NCI-H2107 (cell line): ENCODE results near the gene CTNND2.

Experiments used
- DNase-seq: peaks from one replicate; lab custom pipeline; 2025; lab: John Stamatoyannopoulos, UW

Gene CTNND2

DNA sequence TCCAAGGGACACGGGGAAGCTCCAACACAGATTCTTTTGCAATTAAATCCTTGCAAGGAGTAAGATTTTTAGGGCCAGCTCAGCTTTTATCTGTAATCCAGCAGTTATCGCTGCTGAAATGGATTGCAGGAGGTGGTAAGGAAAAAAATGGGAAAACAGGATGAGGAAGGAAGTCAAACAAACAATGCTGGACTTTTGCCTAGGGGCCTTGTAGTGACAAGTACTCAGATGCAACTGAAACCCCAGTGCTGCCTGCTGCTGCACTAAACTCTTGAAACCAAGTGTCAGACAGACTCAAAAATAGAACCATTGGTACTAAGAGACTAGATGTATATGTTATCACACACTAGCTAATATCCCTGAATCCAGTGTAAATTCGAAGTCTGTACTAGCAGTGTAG is 309.2 kb downstream of the CTNND2 start:
- no peak for DNase-seq

DNA sequence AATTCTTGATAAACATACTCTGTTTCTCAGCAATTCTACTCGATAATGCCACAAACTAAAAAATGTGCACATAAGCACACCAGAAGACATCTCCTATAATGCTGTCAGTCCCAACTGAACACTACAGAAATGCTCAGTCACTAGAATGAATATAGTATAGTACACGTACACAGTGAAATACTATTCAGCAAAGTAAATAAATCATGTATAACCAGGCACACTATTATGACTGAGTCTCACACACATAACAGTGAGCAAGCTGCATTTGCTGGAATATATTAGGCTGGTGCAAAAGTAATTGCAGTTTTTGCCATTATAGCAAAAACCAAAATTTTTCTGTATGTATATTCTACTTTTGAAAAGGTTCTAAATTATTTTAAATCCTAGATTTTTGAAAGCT is 310.2 kb downstream of the CTNND2 start:
- DNase-seq, result no peak

DNA sequence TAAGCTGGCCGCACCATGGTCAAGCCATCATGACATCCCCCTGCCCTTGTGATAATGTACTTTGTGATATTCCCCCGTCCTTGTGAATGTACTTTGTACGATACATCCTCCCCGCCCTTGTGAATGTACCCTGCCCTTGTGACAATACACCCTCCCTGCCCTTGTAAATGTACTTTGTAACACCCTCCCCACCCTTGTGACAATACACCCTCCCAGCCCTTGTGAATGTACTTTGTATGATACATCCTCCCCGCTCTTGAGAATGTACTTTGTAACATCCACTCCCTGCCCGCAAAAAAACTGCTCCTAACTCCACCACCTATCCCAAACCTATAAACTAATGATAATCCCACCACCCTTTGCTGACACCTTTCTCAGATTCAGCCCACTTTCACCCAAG is 313.8 kb downstream of the CTNND2 start:
- no peak for DNase-seq

DNA sequence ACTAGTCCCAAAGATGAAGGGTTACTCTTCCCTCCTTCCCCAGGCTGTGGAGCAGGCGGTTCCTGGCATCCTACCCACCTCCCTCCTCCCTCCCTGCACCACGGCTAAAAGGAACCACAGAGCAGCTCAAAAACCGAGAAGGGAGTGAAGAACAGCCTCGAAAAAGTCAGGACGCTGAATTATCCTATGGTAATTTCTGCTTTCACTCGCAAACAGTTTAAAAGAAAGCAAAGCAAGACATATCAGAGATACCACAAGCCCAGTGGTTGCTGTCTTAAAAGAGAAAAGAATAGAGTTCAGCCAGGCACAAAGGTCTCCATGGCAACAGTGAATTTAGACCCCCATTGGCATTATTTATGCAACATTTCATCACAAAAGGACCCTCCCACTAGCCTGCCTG is 315.4 kb downstream of the CTNND2 start:
- DNase-seq, result no peak

DNA sequence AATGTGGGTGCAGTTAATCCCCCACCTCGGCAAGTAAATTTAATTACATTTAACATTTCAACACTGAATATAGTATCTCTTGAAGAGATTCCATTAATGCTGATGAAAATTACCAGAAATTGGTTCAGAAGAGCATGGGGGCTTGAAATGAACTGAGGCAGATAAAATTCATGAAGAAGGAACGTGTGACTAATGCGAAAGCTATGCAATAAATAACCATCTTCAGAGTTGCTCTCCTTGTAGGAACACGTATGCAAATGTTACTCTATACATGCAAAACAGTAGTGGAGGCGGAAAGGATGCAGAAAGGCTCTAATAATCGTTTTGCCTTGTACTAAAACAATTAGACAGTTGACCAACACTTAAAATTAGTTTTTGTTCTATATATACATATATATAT is 320.2 kb downstream of the CTNND2 start:
- no peak for DNase-seq

DNA sequence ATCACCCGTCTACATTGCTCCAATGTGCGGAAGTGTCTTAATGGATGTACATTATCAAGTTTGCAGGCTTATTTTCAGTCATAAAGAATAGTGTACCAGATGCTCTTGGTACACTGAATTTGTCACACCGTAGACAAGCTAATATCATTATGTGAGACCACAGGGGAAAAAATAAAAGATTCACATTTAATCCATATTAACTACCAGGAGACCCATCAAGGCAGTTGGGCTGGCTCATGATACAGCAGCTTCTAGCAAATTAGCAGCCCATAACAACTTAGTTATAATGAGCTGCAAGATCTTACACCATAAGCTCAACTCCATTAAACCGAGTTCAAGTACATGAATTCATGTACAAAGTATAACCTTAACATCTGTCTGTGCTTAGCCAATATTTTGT is 324.9 kb downstream of the CTNND2 start:
- no peak for DNase-seq

DNA sequence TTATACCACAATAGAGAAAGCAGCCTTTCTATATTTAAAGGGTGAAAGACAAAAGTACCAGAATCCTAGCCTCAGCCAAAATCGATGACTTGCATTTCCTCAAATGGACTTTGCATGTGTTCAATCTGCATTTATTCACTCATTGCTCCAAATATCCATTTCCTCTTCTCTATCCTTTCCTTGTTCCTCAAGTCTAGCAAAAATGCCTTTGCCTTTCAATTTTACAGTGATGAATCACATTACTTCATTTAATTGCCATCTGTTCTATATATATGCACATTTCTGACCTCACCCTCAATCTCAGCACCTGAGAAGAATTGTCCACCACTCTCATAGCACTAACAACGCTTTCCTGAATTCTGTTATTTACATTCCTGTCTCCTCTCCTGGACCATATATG is 329.5 kb downstream of the CTNND2 start:
- no peak for DNase-seq

DNA sequence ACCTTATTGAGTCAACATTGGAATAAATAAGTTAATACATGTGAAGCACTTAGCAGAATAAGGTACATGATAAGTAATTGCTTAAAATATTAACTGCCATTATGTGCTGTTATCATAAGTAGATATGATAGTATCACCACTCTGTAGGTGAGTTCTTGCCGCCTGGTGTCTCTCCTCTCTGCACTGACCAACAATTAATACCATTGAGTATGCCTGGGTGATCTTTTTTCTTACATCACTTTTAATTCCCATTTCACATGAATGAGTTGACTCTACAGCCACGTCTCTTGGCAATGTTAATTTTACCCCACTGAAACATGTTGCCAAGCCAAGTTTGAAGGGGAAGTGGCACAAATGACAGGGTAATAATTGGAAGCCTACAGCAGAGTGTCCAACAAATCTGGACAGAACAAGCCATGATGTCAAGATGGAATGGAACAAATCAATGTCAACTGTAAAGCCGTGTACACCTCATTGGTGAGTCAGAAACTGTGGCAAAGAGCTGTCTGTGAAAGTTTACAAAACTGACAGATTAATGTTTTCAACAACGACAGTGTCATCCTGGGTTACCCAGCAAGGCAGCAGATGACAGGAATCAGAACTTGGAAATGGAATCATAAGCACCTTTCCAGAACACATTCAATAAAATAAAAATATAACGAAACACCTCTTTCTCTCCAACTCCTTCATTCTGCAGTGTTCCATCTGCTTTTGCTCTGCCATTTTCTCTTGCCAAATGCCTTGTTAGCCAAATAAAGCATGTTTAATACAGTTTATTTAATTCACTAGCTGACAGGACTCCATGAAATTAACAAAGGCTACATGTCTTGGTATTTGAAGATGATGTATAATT is 330.9 kb downstream of the CTNND2 start:
- DNase-seq, result no peak

DNA sequence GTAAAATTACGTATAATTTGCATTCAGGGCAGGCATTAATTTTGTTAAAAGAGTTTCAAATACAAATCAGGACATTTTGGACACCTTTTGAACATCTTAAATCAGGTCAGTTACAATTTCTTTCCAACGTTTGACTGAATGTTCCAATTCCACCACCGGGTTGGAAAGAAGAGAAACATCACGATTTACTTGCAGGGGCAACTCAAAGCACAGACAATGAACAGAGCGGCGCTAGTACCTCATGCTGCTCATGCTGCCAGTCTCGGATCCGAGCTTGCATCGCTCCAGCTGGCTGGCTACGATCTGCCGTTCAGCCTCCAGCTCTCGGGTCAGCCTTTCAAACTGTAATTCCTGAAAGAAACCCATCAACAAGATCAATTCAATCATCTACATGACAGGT is 339.5 kb downstream of the CTNND2 start:
- no peak for DNase-seq

DNA sequence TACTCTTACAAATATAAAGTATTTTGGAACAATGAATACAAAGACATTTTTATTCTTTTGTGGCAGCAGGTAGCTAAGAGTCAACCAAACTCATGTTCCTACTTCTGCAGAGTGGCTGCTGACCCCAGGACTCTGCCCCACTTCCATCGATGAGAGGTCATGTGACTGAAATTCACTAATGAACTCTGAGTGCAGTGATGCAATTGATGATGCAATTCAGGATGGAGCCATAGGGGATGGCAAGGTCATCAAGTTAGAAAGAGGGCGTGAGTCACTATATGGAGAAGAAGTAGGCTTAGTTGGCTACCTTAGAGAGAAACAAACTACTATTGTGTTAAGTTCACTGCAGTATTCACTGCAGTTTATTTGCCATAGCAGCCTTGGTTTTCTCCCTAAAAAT is 340.4 kb downstream of the CTNND2 start:
- no peak for DNase-seq

DNA sequence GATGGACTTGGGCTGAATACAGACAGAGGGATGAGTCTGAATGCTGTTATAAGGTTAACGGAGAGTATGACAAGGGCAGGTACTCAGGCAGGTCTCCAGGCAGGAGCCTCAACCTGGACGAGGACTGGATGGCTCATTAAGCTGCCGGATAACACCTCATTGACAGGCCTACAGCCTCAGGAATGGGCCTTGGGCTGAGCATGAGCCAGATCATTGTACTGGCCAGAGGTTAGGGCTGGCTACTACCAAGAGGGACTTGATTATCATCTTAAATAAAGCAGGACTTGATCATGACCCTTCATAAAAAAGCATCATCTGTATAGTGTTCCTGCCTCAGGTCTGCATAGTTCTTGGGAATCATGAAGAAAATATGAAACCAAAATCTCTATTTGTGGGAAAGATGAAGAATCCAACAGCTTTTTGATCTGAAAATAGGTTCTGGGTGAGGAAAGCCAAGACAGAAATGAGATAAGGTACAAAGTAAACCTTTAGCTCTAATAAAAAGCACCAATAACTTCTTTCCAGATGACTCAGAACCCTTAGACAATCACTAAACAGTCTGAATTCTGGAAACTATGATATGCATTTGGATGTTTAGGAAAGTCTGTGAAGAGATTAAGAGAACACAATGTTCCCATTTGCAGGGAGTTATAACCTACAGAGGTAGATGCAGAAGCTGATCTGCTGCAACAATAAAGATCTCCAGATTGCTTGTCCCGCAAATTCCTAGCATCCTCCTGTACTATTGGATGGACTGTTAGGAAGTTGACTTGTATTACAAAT is 343.1 kb downstream of the CTNND2 start:
- no peak for DNase-seq

DNA sequence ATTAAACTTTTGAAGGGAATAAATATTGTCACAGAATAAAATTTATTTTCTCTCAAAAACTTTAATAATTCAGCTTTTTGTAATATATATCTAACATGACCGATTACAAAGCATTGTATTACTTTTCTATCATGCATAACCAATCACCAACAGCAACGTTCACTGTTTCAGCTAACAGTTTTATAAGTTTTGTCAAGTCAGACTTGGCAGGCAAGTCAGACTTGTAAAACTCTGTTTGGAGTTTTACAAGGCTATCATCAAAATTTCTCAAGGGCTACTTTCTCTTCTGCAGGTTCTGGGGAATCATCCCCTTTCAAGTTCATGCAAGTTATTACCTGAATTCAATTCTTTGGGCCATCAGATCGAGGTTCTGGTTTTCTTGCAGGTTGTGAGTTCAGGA is 347.2 kb downstream of the CTNND2 start:
- DNase-seq, result no peak

DNA sequence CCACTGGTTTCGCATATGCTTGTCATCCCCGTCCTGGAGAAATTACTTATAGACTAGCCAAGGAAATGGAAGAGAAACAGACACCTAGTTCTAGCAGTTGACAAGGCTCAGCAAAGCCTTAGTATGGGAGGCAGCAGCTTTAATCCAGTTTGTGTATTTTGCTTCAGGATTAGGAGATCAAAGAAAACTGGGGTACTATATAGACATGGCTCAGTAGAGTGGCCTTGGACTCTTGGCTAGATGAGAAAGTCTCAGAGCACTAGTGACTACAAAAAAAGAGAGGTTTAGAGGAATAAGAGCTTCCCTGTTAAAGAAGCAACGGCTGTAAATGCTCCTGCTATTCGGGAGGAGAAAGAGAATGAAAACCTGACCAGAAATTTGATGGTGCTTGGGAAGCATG is 349.1 kb downstream of the CTNND2 start:
- no peak for DNase-seq

DNA sequence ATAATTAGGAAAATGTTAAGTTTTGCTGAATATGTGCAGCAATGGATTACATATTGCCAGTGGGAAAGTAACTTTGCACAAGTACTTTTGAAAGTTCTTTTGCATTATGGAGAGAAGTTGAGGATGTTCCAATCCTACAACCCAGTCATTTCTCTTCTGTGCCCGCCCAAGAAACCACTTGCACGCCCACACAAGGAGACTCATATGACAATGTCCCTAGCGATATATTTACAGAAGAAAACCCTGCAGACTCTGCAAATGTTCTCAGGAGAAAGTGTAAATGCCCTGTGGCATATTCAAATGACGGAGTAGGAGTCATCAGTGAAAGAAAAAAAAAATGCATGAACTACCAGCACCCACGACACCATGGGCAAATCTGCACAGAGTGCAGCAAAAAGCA is 356.5 kb downstream of the CTNND2 start:
- DNase-seq, result no peak

DNA sequence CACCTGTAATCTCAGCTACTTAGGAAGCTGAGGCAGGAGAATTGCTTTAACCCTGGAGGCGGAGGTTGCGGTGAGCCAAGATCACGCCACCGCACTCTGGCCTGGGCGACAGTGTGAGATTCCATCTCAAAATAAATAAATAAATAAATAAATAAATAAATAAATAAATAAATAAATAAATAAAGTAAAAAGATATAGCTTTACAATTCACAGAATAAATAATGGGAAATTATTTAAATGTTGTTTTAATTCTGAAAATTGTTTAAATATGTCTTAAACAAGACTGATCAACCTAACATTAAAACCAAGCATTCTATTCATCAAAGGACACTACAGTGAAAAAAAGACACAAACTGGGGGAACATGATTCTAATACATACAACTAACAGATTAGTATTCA is 357.1 kb downstream of the CTNND2 start:
- DNase-seq, result no peak

DNA sequence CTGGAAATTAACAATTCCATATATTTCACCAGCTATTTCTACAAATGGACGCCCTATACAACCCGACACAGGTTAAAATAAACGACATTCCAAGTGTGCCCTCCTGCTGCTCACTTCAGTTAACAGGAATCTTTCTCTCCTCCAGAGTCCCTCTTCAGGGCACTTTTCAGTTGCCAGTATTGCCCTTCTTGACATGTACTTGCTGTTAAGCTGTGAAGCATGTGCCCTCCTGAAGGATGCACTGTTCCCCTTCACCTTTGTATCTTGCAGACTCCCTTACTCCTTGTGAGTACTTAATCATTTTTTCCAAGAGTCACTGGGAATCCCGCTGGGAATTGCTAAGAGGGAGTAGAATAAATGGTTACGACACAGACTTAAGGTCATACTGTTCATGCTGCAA is 364.1 kb downstream of the CTNND2 start:
- no peak for DNase-seq

DNA sequence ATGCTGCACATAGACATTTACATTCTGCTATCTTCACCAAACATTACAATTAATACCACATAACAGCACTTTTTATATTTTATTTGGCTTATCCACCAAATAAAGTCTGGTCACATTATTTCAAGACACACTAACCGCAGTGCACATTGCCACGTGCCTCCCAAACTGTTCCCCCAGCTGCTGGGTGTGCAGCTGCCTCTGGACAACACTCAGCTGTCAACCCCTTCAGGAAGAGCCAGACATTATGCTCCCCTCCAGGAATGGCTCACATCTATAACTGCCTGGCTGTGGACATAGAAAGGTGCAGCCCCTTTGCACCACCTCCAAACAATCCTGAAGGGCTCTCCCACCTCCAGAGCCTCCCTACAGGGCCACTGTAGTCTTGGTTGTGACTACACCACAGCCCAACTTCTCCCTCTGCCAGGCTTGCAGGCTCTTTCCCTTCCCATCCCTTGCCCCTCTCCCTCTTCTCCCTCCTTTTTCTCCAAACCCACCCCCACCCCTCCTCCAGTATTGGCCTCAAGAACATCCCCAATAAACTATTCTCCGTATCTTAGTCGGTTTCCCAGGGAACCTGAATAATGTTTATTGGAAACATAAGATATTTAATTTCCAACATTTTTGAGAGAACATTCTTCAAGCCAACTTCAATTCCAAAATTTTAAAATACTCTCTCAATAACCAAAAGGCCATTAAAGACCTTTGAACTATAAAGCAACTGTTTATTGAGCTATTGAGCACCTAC is 372.3 kb downstream of the CTNND2 start:
- no peak for DNase-seq

DNA sequence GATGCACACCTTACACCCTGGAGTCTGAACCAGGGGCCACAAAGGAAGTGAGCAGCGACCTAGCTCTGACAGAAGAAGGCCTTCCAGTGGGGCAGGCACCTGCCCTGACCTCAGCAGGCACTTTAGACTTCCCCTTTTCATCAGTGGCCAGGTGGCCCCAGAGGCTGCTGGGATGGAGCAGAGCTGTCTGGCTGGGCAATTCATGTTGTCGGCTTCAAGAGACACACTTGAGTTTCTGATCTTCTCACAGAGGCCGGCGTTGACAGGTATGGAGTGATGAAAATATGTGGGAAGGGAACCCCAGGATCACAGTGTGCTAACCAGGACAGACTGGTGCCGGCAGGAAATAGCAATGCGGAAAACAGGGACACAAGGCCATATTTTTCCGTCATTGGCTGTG is 375.5 kb downstream of the CTNND2 start:
- DNase-seq, result no peak

DNA sequence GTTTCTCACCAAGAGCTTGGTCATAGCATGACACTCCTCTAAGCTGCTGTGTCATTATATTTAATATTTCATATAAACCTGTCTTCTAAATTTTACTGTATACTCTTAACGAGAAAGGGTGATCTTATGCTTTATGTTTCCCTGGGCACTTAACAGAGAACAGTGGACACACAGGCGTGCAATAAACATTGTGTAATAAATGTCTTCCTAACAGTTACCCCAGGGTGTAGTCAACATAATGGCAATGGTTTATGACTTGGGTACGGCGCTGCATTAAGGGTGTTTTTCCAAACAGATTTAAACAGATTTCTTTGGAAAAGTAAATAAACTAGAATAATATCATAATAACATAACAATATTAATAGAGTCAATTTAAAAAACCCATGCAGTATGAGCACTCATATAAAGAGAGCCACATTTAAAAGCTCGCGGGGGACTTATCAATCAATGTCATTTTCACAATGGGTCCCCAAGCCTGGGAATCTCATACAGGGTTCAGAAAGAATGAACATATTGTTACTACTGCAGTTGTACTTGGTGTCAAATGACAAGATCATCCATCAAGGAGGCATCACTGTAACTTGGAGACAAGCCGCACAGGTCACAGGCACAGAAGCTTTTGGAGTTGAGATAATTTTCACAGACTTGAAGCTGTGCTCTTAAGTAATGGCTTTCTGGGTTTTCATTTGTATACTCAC is 376.4 kb downstream of the CTNND2 start:
- no peak for DNase-seq

DNA sequence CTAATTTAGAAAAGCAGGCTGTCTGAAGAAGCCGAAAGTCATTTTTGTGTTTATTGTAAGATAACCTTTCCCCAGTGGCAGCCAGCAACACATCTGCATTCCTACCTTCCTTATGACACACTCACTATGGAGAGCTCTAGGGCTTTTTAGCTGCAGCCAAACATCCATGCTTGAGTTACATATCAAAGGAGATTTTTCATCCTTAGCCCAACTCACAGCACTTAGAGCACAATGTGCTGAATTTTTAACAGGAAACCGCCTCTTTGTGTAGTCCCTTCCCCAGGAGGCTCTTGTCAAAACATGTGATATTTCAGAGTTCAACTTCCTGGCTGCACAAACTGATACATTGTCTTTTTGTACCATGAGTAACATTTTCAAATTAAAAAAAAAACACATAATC is 379.2 kb downstream of the CTNND2 start:
- no peak for DNase-seq

DNA sequence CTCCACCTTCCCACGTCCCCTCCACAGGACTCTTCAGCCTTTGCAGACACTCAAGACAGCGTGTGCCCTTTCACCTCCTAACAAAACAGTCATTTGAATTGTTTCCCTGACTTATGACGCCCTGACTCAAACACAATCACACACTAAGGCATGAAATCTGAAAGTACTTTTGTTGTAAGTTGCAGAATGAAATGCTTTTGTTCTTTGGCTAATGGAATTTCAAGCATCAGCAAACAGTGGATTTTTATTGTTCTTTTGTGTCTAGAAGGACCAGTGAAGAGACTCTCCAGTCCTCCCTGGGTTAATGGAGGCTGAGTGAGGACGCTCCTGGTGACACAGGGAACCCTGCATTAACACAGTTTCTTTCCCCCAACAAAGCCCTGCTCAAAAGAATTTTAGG is 380.1 kb downstream of the CTNND2 start:
- no peak for DNase-seq

DNA sequence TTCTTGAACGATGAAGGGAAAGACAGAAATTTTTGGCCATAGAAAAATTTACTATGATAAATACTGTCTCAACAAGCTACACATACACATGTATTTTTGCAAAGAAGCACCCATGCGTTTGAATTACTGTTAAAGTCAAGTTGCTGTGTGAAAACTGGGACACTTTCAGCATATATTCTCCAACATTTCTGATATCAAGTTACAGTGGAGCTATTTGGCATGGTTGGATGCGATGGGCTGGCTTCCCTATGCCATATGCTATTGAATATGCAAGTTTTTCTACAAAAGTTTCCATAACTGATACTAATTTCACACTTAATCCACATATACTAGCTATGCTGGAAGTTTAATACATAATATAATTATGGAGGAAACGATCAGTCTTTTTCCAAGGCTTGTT is 381.4 kb downstream of the CTNND2 start:
- no peak for DNase-seq
